Upper lobe of left lung (tissue), 4 donors: ENCODE data around the gene ZNF124.
"Not testable (repeated sequence)": the region's sequence is repeated elsewhere in the genome, so short reads cannot be mapped to it uniquely, and the experiment has no call there.

Experiments used
- EP300 ChIP-seq, 4 donors: sonication (generic); formaldehyde crosslinking; IDR thresholded peaks; one replicate each; pipeline ENCODE4 v1.5.1; 2017; ENCODE audit warnings: antibody characterized with exemption in 4 of 4, control low read depth in 2 of 4
- TF ChIP-seq, protein P1 (sequence below), 6 experiments: fragments of 450-650 bp in 4 of 6; fragments of 200-600 bp in 2 of 6; sonication (generic) in 2 of 6; IDR thresholded peaks; one replicate each; pipeline ENCODE4 v1.5.1; 2016 to 2019; ENCODE audit warnings: antibody characterized with exemption in 6 of 6

DNA sequence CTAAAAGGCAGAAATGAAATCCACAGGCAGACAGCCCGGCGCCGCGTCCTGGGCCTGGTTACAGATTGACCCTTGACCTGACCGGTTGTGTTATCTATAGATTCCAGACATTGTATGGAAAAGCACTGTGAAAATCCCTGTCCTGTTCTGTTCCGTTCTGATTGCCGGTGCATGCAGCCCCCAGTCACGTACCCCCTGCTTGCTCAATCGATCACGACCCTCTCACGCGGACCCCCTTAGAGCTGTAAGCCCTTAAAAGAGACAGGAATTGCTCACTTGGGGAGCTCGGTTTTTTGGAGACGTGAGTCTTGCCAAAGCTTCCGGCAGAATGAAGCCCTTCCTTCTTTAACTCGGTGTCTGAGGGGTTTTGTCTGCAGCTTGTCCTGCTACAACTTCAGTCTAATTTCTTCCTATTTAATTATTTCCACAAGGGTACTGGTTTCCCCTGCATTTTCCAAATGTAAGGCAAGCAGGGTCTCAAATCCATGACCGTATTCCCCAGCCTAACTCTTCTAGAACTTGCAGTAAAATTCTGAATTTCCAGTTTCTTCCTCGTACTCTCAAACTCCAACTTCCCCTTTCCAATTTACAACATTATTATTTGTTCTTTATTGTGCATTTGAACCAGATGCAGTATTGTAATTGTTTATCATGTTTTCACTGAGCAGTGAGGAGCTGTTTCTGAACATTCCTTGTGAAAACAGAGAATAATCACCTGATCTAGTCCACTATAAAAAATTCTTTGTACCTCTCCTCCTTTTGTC is 44.1 kb downstream of the ZNF124 start:
- TF ChIP-seq, protein P1, sequence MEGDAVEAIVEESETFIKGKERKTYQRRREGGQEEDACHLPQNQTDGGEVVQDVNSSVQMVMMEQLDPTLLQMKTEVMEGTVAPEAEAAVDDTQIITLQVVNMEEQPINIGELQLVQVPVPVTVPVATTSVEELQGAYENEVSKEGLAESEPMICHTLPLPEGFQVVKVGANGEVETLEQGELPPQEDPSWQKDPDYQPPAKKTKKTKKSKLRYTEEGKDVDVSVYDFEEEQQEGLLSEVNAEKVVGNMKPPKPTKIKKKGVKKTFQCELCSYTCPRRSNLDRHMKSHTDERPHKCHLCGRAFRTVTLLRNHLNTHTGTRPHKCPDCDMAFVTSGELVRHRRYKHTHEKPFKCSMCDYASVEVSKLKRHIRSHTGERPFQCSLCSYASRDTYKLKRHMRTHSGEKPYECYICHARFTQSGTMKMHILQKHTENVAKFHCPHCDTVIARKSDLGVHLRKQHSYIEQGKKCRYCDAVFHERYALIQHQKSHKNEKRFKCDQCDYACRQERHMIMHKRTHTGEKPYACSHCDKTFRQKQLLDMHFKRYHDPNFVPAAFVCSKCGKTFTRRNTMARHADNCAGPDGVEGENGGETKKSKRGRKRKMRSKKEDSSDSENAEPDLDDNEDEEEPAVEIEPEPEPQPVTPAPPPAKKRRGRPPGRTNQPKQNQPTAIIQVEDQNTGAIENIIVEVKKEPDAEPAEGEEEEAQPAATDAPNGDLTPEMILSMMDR (IDR thresholded peaks at IDR 0.05) = not testable (repeated sequence)
- TF ChIP-seq EP300 (IDR thresholded peaks at IDR 0.05) = not testable (repeated sequence)
